GM19463 (cell line): ENCODE measurements around the gene DMAC1.

Experiments
- ATAC-seq: cut with Tn5 transposase; IDR thresholded peaks from one replicate; pipeline ENCODE4 v1.9.1; 2021; ENCODE audit warnings: mild to moderate bottlenecking, moderate library complexity; ENCODE audit not compliant: unreplicated experiment

Gene DMAC1, protein sequence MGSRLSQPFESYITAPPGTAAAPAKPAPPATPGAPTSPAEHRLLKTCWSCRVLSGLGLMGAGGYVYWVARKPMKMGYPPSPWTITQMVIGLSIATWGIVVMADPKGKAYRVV

DNA sequence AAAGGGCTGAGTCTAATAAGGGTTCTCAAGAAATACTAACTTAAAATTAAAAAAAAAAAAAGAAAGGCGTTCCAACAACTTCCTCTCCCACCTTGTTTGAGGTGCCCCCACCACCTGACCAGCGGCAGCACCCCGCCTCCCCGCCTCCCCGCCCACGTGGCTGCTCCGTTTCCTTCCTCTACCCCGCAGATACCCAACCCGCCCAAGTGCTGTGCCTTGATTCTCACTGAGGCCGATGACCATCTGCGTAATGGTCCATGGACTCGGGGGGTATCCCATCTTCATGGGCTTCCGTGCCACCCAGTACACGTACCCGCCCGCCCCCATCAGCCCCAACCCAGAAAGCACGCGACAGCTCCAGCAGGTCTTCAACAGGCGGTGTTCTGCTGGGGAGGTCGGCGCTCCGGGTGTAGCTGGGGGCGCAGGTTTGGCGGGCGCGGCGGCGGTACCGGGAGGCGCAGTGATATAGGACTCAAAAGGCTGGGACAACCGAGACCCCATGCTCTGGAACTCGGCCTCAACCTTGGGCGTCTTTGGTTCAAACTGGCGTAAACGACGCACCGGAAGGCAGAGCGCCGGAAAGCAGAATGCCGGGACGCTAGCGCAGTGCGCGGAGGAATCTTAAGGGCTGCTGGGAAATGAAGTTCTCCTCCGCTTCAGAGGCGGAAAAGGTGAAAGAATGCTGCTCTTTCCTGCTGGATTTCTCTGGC, at the start of gene DMAC1:
Gene DMAC1 (minus strand): TSS at position 545 of the 710 bp plus-strand sequence. CDS start 44 bp downstream, at position 501.
- ATAC-seq, result peak; percentile 88

DNA sequence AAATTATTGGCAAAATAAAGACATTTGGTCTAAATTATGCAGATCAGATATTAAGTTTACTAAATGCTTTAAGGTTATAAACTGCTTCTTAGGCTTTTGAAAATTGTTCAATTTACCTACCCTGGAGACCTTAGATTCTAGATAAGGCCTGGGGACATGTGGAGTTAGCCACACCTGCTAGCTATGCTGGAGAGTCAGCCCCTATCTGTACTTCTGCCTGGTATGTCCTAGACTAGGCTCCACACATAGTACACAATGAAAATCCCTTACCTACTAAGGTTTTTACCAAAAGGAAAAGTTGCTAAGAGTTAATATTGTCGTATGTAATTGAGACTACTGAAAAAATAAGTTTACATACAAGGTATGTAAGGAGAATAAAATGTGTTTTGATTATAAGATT, 49.8 kb upstream of the DMAC1 start:
- no peak for ATAC-seq

DNA sequence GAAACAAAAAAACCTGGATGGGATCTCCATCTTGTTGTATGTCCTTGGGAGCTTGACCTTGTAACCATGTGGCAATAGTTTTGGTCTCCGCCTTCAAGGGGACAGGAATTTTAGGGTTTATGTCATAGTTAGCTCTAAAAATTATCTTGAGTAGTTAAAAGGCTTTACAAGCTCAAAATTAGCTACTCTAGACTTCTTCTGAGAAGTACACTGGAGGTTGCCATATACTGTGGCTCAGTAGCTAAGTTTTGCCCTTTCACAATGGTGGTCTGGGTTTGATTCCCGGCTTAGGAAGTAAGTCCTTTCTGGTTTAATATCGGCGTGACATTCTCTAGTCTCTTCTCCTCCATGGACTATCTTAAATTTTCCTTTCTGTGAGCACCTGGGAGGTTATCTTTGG, 48.9 kb upstream of the DMAC1 start:
- ATAC-seq, result no peak

DNA sequence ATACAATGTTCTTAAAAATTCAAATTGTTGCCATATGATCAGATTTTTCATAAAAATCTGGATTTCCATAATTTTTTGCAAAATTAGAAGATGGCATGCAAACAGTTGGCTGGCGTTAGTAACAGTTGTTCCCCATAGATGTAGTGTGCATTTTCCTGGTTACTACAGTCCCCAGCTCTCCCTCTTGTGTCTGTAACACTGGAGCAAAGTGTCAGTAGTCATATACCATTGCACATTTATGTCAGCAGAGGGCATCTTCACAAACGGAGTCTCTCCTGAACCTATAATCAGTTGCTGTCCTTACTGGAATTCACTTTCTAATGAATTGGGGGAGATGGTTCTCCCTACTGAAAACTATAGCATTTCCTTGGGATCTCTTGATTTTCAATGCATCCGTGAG, 44.7 kb upstream of the DMAC1 start:
- ATAC-seq, result peak; percentile 67

DNA sequence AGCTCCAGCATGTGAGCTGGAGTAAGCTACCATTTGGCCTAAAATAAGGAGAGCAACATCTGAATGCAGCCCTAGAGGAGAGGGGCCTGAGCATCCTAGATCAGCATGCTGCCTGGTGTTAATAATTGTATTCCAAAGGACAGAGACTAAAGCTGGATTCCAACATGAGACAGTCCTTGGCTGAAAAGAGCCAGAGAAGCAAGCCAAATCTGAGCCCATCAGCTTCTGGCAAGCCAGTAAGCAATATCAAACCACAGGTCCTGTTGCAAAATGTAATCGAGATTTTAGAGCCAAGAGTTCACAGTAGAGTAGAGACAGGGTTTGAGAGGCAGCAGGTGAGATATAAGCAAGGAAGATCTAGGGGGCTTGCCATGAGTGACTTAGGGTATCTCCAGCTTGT, 42.3 kb upstream of the DMAC1 start:
- ATAC-seq, result no peak

DNA sequence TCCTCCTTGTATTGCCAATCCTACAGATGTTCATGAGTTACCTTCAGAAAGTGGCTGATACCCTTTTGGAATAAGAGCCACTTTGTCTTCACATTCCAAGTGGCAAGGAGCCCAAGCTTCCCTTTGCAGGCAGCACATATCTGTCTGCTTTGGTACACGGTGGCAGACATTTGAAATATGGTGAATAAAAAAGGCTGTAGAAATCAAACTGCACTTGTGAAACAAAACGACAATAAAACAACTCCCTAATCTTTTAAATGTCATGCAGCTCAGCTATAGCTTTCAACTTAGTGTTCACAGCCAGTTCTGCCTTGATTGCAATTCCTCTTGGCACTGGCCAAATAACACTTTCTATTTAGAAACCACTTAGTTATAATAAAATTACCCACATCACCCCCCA, 35.0 kb upstream of the DMAC1 start:
- ATAC-seq, result no peak

DNA sequence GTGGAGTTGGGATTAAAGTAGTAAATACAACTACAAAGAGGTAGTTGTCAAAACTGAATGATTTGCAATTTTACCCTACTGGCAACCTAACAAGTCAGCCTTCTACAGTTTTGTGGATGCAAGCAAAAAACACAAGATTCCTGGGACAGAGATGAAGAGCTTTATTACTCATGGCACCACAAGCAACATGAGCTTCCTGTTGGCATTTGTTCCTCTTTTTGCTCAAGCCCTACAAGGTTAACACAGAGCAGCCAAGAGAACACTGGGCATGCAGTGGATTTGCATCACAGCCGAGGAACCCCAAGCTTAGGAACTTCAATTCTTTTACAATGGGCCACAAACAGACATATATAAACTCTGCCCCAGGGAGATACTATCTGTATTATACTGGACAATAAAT, 28.8 kb upstream of the DMAC1 start:
- ATAC-seq, result no peak

DNA sequence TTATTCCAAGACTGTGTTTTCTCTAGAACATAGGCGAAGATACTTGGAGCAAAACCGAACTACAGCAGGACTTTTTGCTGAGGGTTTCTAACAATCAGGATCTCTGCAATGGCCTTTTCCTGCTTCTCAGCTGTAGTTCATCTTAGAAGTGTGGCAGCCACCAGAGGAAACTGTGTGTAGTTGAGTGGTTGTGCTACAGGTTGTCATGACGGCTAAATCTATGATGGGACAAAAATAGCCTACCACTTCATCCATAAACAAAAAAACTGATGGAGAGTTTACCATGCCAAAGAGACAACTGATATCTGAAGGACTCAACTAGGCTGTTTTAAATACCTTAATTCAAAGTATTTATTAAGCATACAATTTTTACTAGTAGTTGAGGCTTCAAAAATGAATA, 28.2 kb upstream of the DMAC1 start:
- ATAC-seq, result no peak

DNA sequence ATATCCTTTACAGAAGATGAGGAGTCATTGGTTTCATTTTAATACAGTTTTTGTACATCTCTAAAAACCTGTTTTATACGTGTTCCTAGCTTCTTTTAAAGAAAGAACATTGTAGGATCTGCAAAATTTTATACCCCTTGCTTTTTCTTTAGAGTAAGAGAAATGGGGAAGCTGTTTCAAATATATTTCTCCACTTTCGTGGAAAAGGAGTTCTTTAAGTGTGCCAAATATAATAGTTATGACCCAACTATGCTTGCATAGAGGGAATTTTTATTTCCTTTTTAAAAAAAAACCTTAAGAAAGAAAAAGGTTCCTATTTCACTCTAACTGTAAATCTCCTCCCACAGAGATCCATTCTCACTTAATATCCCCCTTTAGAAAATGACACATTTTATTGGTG, 27.5 kb upstream of the DMAC1 start:
- no peak for ATAC-seq

DNA sequence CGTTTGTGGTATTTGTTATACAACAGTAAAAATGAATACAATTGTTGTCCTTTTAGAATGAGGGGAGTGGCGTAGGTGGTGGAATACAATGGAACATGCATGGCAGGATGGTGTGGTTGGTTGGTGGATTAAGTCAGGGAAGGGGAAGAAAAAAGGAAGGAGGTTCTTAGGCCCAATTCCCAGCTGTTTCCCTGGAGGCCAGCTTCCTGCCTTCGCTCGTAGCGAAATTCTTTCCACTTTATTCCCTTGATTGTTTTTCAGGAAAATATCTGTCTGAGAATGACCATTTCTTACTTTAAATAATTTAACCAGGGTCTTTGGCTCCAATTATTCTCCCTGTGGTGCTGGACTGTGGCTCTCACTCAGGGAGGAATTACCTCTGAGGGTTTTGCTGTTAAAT, 24.1 kb upstream of the DMAC1 start:
- no peak for ATAC-seq

DNA sequence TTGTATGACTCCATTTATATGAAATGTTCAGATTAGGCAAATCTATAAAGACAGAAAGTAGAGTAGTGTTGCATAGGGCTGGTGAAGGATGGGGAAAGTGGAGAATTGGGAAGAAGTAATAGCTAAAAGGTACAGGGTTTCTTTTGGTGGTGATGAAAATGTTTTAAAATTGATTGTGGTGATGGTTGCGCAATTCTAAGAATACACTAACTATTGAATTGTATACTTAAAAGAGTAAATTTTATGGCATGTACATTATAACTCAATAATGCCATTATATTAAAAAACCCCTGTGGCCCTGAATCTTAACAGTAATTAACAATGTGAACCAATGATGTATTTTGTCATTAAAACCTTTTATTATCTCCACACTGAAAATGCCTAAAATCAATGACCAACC, 20.4 kb upstream of the DMAC1 start:
- no peak for ATAC-seq

DNA sequence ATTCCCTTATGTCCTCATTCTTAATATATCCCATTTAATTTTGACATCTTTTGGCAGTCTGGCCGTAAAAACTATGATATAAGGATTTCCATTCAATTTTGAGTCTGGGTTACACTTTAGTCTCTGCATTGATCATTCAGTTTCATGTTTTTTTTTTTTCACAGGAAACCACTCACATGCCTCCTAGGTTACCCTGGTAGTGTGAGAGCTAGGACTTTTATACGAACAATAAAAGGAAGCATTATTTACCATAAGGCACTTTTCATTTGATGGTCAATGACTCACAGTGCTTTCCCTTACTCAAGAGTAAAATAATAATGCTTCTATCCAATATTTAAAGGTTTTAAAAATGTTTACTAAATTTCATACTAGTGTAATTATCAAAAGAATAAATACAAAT, 16.4 kb upstream of the DMAC1 start:
- ATAC-seq, result no peak

DNA sequence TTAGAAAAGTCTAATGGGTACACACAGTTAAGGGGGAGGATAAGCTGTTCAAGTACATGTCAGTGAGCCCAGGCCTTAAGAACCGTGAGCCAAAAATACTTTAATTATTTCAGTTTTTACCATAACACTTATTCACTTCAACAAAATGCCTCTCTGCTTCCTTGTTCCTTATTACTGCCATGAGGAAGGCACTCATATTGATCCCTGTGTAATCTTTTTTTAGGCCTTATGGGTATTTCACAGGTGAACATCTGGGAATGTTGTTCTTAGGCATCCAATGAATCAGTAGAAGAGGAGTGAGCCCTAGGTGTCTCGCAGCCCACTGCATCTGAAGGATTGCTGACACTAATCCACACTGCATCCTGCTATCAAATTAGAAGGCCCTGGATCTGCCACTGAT, 13.5 kb upstream of the DMAC1 start:
- no peak for ATAC-seq

DNA sequence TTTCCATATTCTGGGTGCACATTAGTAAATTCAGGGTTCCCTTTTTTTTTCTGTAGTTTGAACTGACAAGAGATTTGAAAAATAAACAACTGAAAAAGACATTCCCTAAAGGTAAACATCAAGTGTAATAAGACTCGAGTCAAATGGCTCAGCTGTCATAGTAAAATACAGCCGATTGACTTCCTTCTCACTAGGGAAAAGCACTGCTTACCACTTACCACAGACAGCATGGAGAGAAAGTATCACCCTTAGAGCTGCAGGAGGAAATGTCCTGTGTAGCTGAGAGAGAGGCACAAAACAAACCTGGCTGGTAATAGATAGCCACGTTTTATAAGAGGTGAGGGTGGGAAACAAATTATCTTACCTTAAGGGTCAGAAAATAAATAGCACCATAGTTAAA, 12.1 kb upstream of the DMAC1 start:
- ATAC-seq, result no peak

DNA sequence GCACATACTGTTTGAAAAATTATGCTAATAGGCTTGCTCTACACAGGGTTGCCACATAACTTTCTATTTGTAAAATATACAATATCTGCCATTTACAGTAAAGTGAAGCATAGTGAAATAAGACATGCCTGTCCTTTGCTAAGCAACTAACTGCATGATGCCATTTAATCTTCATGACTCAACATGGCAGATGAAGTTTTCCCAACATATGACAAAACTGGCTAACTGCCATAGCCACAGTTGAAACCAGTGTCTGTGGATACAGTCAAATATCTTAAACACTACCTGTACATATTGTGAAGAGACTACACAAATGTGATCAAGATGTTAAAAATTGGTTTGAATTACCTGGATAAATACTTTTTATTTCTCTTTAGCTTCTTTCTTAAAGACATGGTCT, 3.1 kb upstream of the DMAC1 start:
- no peak for ATAC-seq

DNA sequence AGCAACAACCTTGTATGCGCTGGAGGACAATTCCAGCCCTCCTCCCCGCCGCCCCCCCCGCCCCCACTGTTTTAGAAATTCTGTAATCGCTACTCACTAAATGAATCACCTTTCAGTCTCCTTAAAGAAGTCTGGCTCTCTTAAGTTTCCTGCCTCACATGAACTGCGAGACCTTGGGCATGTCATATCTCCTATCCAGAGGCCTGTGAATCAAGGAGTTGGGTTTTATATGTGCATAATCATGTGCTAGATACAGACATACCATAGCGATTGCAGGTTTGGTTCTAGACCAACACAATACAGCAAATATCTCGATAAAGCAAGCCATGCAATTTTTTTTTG, 337 bp upstream of the DMAC1 start:
- peak; percentile 10 for ATAC-seq

DNA sequence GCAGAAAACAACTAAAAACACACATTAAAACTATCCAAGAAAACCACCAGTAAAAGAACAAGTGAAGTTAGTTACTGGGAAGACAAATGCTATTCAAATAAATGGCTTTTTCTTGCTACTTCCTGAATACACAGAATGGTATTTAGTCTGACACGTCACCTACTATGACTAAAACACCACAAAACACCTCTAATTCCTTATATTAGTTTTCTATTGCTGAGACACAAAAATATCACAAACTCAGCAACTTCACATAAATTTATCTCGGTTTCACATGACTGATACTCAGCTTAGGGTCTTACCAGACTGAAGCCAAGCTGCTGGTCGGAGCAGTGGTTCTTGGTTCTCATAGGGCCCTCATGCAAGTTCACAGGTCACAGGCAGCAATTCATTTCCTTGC, 5.4 kb downstream of the DMAC1 start:
- no peak for ATAC-seq

DNA sequence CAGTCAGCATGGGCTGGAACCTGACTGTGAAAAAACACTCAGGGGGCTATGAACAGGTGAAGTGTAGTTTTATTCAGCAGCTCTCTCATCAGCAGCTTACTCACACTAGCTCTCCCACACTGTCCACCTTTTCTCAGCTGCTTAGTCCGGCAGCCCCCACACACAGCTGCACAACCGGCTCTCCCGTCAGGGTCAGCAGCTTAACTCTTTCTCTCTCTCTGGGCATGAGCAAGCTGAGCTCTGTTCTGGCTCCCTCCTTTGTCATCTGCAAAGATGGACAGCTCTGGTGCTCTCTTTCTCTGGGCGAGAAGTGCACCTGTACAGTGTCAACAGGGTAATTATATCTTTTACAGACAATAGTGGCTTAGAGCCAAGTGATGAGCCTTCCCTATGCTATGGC, 8.2 kb downstream of the DMAC1 start:
- ATAC-seq, result no peak

DNA sequence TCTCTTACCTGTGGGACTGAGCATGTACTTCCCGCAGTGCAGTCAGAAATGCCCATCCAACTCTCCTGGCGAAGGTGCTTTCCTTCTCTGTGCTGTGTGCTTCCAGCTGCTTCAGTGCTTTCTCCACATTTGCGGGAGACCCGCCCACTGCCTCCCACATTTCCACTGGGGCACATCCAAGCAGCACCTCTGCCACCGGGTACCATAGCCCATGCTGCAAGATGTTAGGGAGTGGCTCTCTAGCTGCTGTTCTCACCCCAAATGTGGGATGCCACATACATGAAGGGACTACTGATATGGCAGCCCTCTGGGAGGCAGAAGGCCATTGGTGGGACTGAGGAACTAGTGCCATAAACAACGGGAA, 8.8 kb downstream of the DMAC1 start:
- no peak for ATAC-seq

DNA sequence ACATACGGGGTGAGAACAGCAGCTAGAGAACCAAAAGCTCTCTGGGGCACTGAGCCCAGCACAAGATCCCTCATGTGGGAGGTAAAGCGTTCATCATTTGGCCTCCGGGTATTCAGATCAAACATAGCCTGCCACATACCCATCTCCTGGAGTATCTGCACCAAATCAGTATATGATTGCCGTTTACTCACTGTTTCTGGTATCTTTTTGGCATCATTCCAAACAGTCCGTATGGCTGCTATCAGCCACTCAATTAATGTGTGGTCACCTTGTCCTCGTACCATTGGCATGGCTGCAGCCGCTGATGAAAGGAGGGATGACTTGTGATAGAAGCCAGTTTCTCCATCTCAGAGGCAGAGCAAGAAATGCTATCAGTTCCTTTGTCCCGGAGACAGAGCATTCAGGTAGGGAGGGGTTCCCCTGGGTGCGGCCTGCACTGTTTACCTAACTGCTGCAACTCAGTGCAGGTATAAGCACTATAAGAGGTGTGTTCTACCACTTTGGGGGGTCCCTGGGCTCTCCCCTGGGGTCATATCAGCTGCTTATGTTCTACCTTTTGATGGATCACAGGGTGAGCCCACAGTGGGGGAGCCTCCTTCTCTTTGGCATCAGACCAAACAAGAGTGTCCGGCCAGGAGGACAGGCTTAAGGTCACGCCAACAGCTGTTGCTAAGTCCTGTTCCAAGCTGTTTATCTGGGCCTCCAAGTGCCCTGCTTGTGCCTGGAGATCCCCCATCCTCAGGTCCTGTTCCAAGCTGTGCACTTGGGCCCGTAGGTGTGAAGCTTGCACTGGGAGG, 9.4 kb downstream of the DMAC1 start:
- no peak for ATAC-seq

DNA sequence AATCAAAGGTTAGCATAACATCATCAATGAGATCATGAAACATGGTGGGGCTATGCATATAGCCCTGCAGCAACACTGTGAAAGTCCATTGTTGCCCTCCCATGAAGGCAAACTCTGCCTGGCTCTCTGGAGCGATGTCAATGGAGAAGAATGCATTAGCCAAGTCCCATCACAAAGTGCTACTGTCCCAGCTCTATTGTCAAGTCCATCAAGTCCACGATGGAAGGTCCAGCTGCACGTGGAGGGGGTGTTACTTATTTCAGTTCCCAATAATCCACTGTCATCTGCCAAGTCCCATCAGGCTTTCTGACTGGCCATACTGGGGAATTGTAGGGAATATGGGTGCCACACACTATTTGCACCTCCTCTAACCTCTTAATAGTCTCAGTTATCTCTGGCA, 10.8 kb downstream of the DMAC1 start:
- ATAC-seq, result no peak

DNA sequence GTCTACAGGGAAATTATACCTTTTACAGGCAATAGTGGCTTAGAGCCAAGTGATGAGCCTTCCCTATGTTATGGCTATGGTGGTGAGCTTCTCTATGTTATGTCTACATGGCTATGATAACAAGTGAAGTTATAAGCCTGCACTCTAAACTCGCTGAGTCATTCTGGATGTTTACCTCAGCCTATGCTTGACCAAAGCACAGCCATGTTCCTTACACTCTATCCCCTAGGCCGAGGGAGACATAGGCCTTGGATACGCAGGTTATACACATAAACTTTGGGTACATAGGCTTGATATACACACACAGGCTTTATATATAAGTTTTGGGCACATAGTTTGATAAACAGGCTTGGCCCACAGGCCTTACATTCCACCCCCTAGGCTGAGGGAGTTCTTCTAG, 13.8 kb downstream of the DMAC1 start:
- ATAC-seq, result no peak

DNA sequence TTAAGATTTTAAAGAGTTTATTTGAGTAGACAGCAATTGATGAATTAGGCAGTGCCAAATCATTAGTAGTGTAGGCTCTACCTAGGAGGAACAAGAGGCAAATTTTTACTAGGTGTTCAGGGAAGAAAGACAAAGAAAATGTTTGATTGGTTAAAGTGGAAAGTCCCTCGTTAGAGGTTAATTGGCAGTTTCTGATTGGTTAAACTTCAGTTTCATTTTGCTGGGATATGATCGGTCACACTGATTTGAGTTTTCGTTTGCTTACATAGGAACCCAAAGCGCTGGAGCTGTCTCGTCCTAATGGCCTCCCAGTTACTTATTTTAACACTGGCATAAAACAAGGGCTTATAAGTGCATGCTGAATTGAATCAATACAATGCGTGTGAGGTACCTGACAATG, 15.1 kb downstream of the DMAC1 start:
- no peak for ATAC-seq
